HEK293T (cell line): ENCODE measurements around the gene MTERF4.

Source experiments
- CTCF ChIA-PET: fragments of 350-600 bp; formaldehyde crosslinking; extraction: SDS; loops from one replicate; lab custom pipeline; 2021; ENCODE audit warnings: antibody characterized with exemption, inconsistent platforms; lab: Yijun Ruan, JAX
- POLR2A ChIA-PET: fragments of 350-600 bp; formaldehyde crosslinking; extraction: SDS; loops from one replicate; lab custom pipeline; 2020; ENCODE audit warnings: antibody characterized with exemption, inconsistent platforms; lab: Yijun Ruan, JAX
- DNase-seq: peaks from one replicate; pipeline ENCODE4 v3.0.0; 2012; ENCODE audit warnings: mixed read lengths; ENCODE audit errors: extremely low spot score
- ARNT ChIP-seq: fragments of 450-650 bp; IDR thresholded peaks from 2 replicates; pipeline ENCODE4 v1.6.1; 2017; ENCODE audit warnings: mild to moderate bottlenecking
- BHLHE40 ChIP-seq: fragments of 450-650 bp; IDR thresholded peaks from 2 replicates; pipeline ENCODE4 v1.6.1; 2016; ENCODE audit warnings: mild to moderate bottlenecking, moderate library complexity, borderline replicate concordance
- CTBP1 ChIP-seq: fragments of 450-650 bp; IDR thresholded peaks from 2 replicates; pipeline ENCODE4 v1.6.1; 2016; ENCODE audit warnings: borderline replicate concordance
- ELF4 ChIP-seq: fragments of 450-650 bp; IDR thresholded peaks from 2 replicates; pipeline ENCODE4 v1.6.1; 2017; ENCODE audit warnings: antibody characterized with exemption
- FOXA1 ChIP-seq: fragments of 450-650 bp; IDR thresholded peaks from 2 replicates; pipeline ENCODE4 v1.6.1; 2016; ENCODE audit warnings: mild to moderate bottlenecking
- FOXK2 ChIP-seq: fragments of 450-650 bp; IDR thresholded peaks from 2 replicates; pipeline ENCODE4 v1.6.1; 2016; ENCODE audit warnings: mild to moderate bottlenecking
- FOXM1 ChIP-seq: fragments of 450-650 bp; IDR thresholded peaks from 2 replicates; pipeline ENCODE4 v1.6.1; 2017; ENCODE audit warnings: mild to moderate bottlenecking, borderline replicate concordance
- HDGF ChIP-seq: fragments of 450-650 bp; IDR thresholded peaks from 2 replicates; pipeline ENCODE4 v1.6.1; 2017; ENCODE audit warnings: antibody characterized with exemption, borderline replicate concordance
- L3MBTL2 ChIP-seq: fragments of 450-650 bp; conservative IDR thresholded peaks from 2 replicates; pipeline ENCODE4 v1.6.1; 2016; ENCODE audit warnings: mild to moderate bottlenecking
- LEF1 ChIP-seq: fragments of 450-650 bp; IDR thresholded peaks from 2 replicates; pipeline ENCODE4 v1.6.1; 2017; ENCODE audit warnings: mild to moderate bottlenecking, borderline replicate concordance
- NFRKB ChIP-seq: fragments of 450-650 bp; IDR thresholded peaks from 2 replicates; pipeline ENCODE4 v1.6.1; 2016; ENCODE audit warnings: mild to moderate bottlenecking, moderate library complexity
- SP1 ChIP-seq: fragments of 450-650 bp; IDR thresholded peaks from 2 replicates; pipeline ENCODE4 v1.6.1; 2017
- SUZ12 ChIP-seq: fragments of 450-650 bp; IDR thresholded peaks from 2 replicates; pipeline ENCODE4 v1.6.1; 2016; ENCODE audit warnings: mild to moderate bottlenecking
- TARDBP ChIP-seq: fragments of 450-650 bp; IDR thresholded peaks from 2 replicates; pipeline ENCODE4 v1.6.1; 2016
- ZNF384 ChIP-seq: fragments of 450-650 bp; IDR thresholded peaks from 2 replicates; pipeline ENCODE4 v1.6.1; 2016
- TF ChIP-seq, protein P1 (sequence below): fragments of 450-650 bp; IDR thresholded peaks from 2 replicates; pipeline ENCODE4 v1.6.1; 2016

Gene MTERF4

DNA sequence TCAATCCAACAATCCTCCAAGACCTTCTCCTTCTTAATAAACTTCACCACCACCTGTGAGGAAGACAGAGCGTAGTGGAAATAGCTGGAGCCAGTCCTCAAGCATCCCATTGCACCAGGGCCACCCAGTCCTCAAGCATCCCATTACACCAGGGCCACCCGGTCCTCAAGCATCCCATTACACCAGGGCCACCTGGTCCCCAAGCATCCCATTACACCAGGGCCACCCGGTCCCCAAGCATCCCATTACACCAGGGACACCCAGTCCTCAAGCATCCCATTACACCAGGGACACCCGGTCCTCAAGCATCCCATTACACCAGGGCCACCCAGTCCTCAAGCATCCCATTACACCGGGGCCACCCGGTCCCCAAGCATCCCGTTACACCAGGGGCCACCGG lies 13.3 kb upstream of the MTERF4 start:
- DNase-seq: no peak
- no peak for TF ChIP-seq FOXA1
- TF ChIP-seq ELF4: no peak
- no peak for TF ChIP-seq TARDBP
- TF ChIP-seq NFRKB: no peak
- no peak for TF ChIP-seq SP1
- no peak for TF ChIP-seq ZNF384
- no peak for TF ChIP-seq FOXM1
- TF ChIP-seq HDGF: no peak
- CTCF ChIA-PET: no interaction called here
- POLR2A ChIA-PET: no interaction called here

DNA sequence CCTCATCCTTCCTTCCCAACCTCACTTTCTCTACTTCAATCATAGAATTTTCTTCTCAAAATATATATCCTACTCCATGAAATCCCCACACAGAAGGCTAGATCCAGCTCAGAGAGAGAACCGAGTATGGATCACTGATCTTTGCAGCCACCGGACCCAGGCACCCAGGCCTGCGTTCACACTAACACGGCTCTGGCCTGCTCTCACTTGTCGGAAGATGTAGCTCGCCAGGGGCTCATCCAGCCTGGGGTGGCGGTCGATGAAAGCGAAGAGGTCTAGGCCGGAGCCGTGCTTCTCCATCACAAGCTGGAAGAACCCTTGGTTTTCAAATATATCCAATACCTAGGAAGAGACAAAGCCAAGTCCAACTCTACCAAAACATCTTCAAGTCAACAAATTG lies 12.7 kb upstream of the MTERF4 start:
- CTCF ChIA-PET: no interaction called here

DNA sequence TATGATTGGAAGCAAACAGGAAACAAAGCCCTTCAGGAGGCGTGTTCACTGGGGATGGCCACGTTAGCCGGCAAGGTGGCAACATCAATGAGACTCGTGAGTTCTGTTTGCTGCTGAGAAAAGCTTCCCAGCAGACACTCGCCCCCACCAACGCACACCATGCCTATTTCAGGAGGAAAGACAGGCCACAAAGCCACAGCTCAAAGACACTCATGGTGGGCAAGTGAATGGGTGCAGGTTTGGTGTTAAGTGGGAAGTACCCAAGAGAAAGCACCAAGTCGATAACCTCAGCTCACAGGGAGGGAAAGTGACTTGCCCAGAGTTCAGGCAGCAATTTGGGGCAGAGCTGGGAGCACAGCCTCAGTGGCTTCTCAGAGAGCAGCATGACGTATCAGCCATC lies 10.5 kb upstream of the MTERF4 start:
- DNase-seq: no peak
- TF ChIP-seq HDGF: no peak
- TF ChIP-seq NFRKB: no peak
- TF ChIP-seq FOXM1: no peak
- TF ChIP-seq LEF1: no peak
- no peak for TF ChIP-seq CTBP1
- TF ChIP-seq BHLHE40: no peak
- no peak for TF ChIP-seq TARDBP
- no peak for TF ChIP-seq FOXA1
- no peak for TF ChIP-seq FOXK2
- TF ChIP-seq SP1: no peak
- TF ChIP-seq L3MBTL2: no peak
- no peak for TF ChIP-seq ZNF384
- TF ChIP-seq, protein P1, sequence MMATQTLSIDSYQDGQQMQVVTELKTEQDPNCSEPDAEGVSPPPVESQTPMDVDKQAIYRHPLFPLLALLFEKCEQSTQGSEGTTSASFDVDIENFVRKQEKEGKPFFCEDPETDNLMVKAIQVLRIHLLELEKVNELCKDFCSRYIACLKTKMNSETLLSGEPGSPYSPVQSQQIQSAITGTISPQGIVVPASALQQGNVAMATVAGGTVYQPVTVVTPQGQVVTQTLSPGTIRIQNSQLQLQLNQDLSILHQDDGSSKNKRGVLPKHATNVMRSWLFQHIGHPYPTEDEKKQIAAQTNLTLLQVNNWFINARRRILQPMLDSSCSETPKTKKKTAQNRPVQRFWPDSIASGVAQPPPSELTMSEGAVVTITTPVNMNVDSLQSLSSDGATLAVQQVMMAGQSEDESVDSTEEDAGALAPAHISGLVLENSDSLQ: no peak
- TF ChIP-seq ARNT: no peak
- no peak for TF ChIP-seq ELF4
- no peak for TF ChIP-seq SUZ12
- POLR2A ChIA-PET: no interaction called here
- CTCF ChIA-PET: no interaction called here

More for the DNA sequence above, 12.7 kb upstream of the MTERF4 start:
- POLR2A ChIA-PET: no interaction called here
- no peak for DNase-seq
- TF ChIP-seq SP1 (no peak), FOXM1 (no peak), SUZ12 (no peak), TARDBP (no peak), FOXK2 (no peak), LEF1 (no peak), NFRKB (no peak)

DNA sequence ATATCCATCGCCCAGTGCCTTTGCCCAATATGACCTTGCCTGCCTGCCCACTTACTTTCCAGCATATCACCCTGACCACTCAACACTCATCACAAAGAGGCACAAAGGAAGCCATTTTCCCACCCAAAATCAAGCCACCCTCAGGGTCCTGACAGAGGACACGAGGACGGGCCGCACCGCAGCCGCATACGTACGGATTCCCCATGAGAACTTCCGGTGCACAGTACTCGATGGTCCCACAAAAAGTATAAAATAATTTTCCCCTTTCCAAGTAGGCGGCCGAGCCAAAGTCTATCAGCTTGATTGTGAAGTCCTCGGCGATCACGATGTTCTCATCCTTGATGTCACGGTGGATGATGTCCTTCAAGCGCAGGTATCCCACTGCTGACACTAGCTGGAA lies 10.0 kb upstream of the MTERF4 start:
- ChIA-PET POLR2A (no interaction called here), CTCF (no interaction called here)
- TF ChIP-seq, protein P1: no peak
- TF ChIP-seq FOXK2 (no peak), HDGF (no peak), CTBP1 (no peak), SUZ12 (no peak), ZNF384 (no peak)
- DNase-seq: no peak

DNA sequence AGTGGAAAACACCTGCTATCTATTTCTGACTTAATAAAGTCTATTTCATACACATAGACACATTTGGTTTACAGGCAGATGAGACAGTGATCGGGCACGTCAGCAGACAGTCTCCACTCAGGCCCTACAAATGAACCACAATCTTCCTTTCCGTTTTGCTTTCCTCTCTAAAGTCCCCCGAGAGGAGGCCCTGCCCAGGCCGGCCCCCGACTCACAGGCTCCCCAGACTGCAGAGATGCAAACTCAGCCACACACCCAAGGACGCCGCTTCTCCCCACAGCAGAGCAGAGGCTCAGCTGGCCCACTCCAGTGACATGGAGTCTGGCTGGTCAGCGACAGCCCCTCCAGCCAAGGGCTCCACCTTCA lies 9.3 kb upstream of the MTERF4 start:
- DNase-seq: no peak
- CTCF ChIA-PET: no interaction called here
- POLR2A ChIA-PET: interaction anchor here (1.7 kb wide), 1 partner anchor 9 kb away, joined by 6 read pairs; the partner anchor contains the start of gene MTERF4
- no peak for TF ChIP-seq BHLHE40
- TF ChIP-seq FOXA1: no peak
- TF ChIP-seq L3MBTL2: no peak
- no peak for TF ChIP-seq ELF4
- TF ChIP-seq FOXK2: no peak
- no peak for TF ChIP-seq FOXM1
- TF ChIP-seq LEF1: no peak
- TF ChIP-seq SP1: no peak
- TF ChIP-seq SUZ12: no peak
- TF ChIP-seq CTBP1: no peak
- no peak for TF ChIP-seq HDGF
- no peak for TF ChIP-seq ARNT
- TF ChIP-seq TARDBP: no peak
- TF ChIP-seq, protein P1: no peak
- TF ChIP-seq NFRKB: no peak
- no peak for TF ChIP-seq ZNF384

DNA sequence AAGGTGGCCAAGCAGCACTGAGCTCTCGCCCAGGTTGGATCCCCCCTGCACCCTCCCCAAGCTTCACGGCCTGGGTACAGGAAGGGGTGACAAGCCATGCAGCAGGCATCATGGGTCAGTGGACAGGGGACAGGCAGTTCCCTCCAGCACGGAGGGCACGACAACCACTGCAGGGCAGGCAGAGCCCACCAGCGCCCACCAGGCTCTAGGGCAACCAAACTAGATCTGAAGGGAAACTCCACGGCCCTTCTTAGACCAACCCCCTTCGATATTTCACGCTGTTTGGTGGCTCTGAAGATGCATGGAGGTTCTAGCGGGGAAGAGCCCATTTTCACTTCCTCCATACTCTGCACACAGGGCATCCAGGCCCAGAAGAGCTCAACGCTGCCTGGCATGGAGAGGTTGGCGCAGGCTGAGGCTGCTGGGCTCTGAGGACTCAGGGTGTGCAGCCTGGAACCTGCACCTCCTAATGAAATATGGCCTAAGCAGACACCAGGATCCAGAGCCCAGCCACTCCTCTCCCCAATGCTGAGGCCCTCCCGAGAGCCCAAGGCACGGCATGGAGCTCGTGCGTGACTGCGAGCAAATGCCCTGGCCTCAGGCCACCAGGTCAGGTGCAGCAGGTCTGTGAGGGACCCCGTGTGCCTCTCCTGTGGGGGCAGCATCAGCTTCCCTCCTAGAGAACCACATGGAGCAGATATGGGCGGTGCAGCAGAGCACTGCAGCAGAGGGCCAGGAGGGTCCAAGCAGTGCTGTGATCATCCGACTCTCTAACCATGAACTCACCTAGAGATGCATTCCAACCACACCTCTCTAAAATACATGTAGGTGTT lies 8.7 kb upstream of the MTERF4 start:
- DNase-seq: no peak
- ChIA-PET POLR2A (interaction anchor here (1.7 kb wide), 1 partner anchor 9 kb away, joined by 6 read pairs; the partner anchor contains the start of gene MTERF4), CTCF (no interaction called here)
- TF ChIP-seq ZNF384 (no peak), L3MBTL2 (no peak), TARDBP (no peak)
- TF ChIP-seq, protein P1: no peak
